Duodenal mucosa (tissue), 2 donors: ENCODE data around the gene ITGA1.

Experiments
- H3K27ac ChIP-seq: one replicate; pipeline ENCODE4 v1.7.0; 2013; ENCODE audit warnings: low read depth, low read length
- H3K27me3 ChIP-seq, 2 donors: one replicate each; pipeline ENCODE4 v1.7.0; 2013; ENCODE audit warnings: low read length in 2 of 2, control low read depth in 1 of 2; ENCODE audit not compliant: insufficient read depth in 2 of 2, control insufficient read depth in 1 of 2
- H3K36me3 ChIP-seq, 2 donors: one replicate each; pipeline ENCODE4 v1.7.0; 2013; ENCODE audit warnings: low read length in 2 of 2, control low read depth in 1 of 2; ENCODE audit not compliant: insufficient read depth in 2 of 2, control insufficient read depth in 1 of 2
- H3K4me1 ChIP-seq, 2 donors: one replicate each; pipeline ENCODE4 v1.7.0; 2013; ENCODE audit warnings: low read length in 2 of 2, control low read depth in 1 of 2; ENCODE audit not compliant: insufficient read depth in 2 of 2, control insufficient read depth in 1 of 2
- H3K4me3 ChIP-seq, 2 donors: one replicate each; pipeline ENCODE4 v1.7.0; 2013; ENCODE audit warnings: low read length in 2 of 2, low read depth in 1 of 2
- H3K9ac ChIP-seq, 2 donors: one replicate each; pipeline ENCODE4 v1.7.0; 2013; ENCODE audit warnings: low read length in 2 of 2, low read depth in 1 of 2
- H3K9me3 ChIP-seq, 2 donors: one replicate each; pipeline ENCODE4 v1.7.0; 2013; ENCODE audit warnings: low read length in 2 of 2, control low read depth in 1 of 2; ENCODE audit not compliant: control insufficient read depth in 1 of 2

ITGA1 gene

GRCh38 chr5:52751137-52751536 is 36.6 kb upstream of the ITGA1 start:
- Histone ChIP-seq H3K9ac (no peak overlapping the region), H3K27ac (no peak overlapping the region), H3K4me1 (no peaks in the 10 kb centered on the region), H3K9me3 (no peaks in the 10 kb centered on the region), H3K4me3 (no peak overlapping the region), H3K36me3 (no peaks in the 10 kb centered on the region), H3K27me3 (no peaks in the 10 kb centered on the region)

GRCh38 chr5:52754051-52754450 is 33.7 kb upstream of the ITGA1 start:
- no peak overlapping the region for H3K4me3 ChIP-seq
- H3K9me3 ChIP-seq = no peaks in the 10 kb centered on the region
- H3K36me3 ChIP-seq = no peaks in the 10 kb centered on the region
- H3K27me3 ChIP-seq = no peaks in the 10 kb centered on the region
- no peak overlapping the region for H3K9ac ChIP-seq
- H3K4me1 ChIP-seq = no peaks in the 10 kb centered on the region
- no peak overlapping the region for H3K27ac ChIP-seq

GRCh38 chr5:52757527-52757926 is 30.2 kb upstream of the ITGA1 start:
- H3K9me3 ChIP-seq = no peaks in the 10 kb centered on the region
- H3K27ac ChIP-seq = no peak overlapping the region
- H3K4me1 ChIP-seq = no peaks in the 10 kb centered on the region
- no peaks in the 10 kb centered on the region for H3K36me3 ChIP-seq
- H3K4me3 ChIP-seq = no peak overlapping the region
- H3K27me3 ChIP-seq = no peaks in the 10 kb centered on the region
- no peak overlapping the region for H3K9ac ChIP-seq

GRCh38 chr5:52758014-52758413 is 29.7 kb upstream of the ITGA1 start:
- Histone ChIP-seq H3K36me3 (no peaks in the 10 kb centered on the region), H3K9me3 (no peaks in the 10 kb centered on the region), H3K4me3 (no peak overlapping the region), H3K4me1 (no peaks in the 10 kb centered on the region), H3K27me3 (no peaks in the 10 kb centered on the region), H3K27ac (no peak overlapping the region), H3K9ac (no peak overlapping the region)

- no peak overlapping the region for H3K27ac ChIP-seq
- no peaks in the 10 kb centered on the region for H3K27me3 ChIP-seq
- no peaks in the 10 kb centered on the region for H3K4me1 ChIP-seq
- H3K9me3 ChIP-seq = no peaks in the 10 kb centered on the region
- H3K36me3 ChIP-seq = no peaks in the 10 kb centered on the region
- H3K9ac ChIP-seq = no peak overlapping the region
- H3K4me3 ChIP-seq = no peak overlapping the region
Measured at GRCh38 chr5:52759331-52759730, 28.4 kb upstream of the ITGA1 start.

- no peaks in the 10 kb centered on the region for H3K27me3 ChIP-seq
- H3K27ac ChIP-seq = no peak overlapping the region
- no peaks in the 10 kb centered on the region for H3K4me1 ChIP-seq
- H3K4me3 ChIP-seq = no peak overlapping the region
- H3K36me3 ChIP-seq = no peaks in the 10 kb centered on the region
- no peak overlapping the region for H3K9ac ChIP-seq
- H3K9me3 ChIP-seq = no peaks in the 10 kb centered on the region
Measured at GRCh38 chr5:52760695-52761366, 26.9 kb upstream of the ITGA1 start.

- Histone ChIP-seq H3K9me3 (no peaks in the 10 kb centered on the region), H3K27me3 (no peaks in the 10 kb centered on the region), H3K4me3 (no peak overlapping the region), H3K9ac (no peak overlapping the region), H3K4me1 (peaks cover 0 to 4% of the 10 kb centered on the region in 2 donors), H3K27ac (no peak overlapping the region), H3K36me3 (no peaks in the 10 kb centered on the region)
Measured at GRCh38 chr5:52767217-52767743, 20.4 kb upstream of the ITGA1 start.

GRCh38 chr5:52767766-52768480 is 19.8 kb upstream of the ITGA1 start:
- peaks cover 0 to 4% of the 10 kb centered on the region in 2 donors for H3K4me1 ChIP-seq
- H3K27me3 ChIP-seq = no peaks in the 10 kb centered on the region
- no peaks in the 10 kb centered on the region for H3K9me3 ChIP-seq
- no peak overlapping the region for H3K4me3 ChIP-seq
- no peaks in the 10 kb centered on the region for H3K36me3 ChIP-seq
- no peak overlapping the region for H3K27ac ChIP-seq
- no peak overlapping the region for H3K9ac ChIP-seq

GRCh38 chr5:52769061-52769460 is 18.7 kb upstream of the ITGA1 start:
- no peak overlapping the region for H3K9ac ChIP-seq
- H3K27ac ChIP-seq = no peak overlapping the region
- no peaks in the 10 kb centered on the region for H3K9me3 ChIP-seq
- H3K4me3 ChIP-seq = no peak overlapping the region
- H3K36me3 ChIP-seq = no peaks in the 10 kb centered on the region
- H3K27me3 ChIP-seq = no peaks in the 10 kb centered on the region
- H3K4me1 ChIP-seq = peaks cover 0 to 4% of the 10 kb centered on the region in 2 donors

- H3K9ac ChIP-seq = no peak overlapping the region
- H3K27me3 ChIP-seq = no peaks in the 10 kb centered on the region
- peaks cover 0 to 4% of the 10 kb centered on the region in 2 donors for H3K4me1 ChIP-seq
- no peaks in the 10 kb centered on the region for H3K9me3 ChIP-seq
- no peak overlapping the region for H3K27ac ChIP-seq
- no peak overlapping the region for H3K4me3 ChIP-seq
- H3K36me3 ChIP-seq = no peaks in the 10 kb centered on the region
Measured at GRCh38 chr5:52770287-52770939, 17.3 kb upstream of the ITGA1 start.
